Breast epithelium (tissue), 4 donors: ENCODE results near the gene NEGR1. TPM values are rescaled to one million over a fixed set of nuclear protein-coding genes. Genes with fewer than 3 reads are reported as not detected.

ENCODE experiments used
- DNase-seq, 2 donors: peaks; one replicate each; pipeline ENCODE4 v3.0.0-alpha.2; 2019; ENCODE audit warnings: low spot score in 2 of 2
- H3K27ac ChIP-seq, 2 donors: fragments of 200-600 bp; sonication (generic) in 1 of 2; one replicate each; pipeline ENCODE4 v1.5.1; 2016 to 2019; ENCODE audit warnings: mild to moderate bottlenecking in 1 of 2
- H3K27me3 ChIP-seq, 2 donors: fragments of 200-600 bp; sonication (generic) in 1 of 2; one replicate each; pipeline versions ENCODE4 v1.5.1 to v1.6.0; 2017 to 2019; ENCODE audit warnings: control low read depth in 1 of 2, mild to moderate bottlenecking in 1 of 2
- H3K36me3 ChIP-seq: fragments of 200-600 bp; one replicate; pipeline ENCODE4 v1.5.1; 2019
- H3K4me1 ChIP-seq, 2 donors: fragments of 200-600 bp; sonication (generic); one replicate each; pipeline ENCODE4 v1.5.1; 2016 to 2019; ENCODE audit warnings: control low read depth in 1 of 2
- H3K4me3 ChIP-seq, 3 donors: fragments of 200-600 bp; sonication (generic); 1 replicate in 2 of 3; 2 replicates in 1 of 3; pipeline ENCODE4 v1.5.1; 2016 to 2019; ENCODE audit warnings: mild to moderate bottlenecking in 3 of 3, moderate library complexity in 2 of 3
- H3K9me3 ChIP-seq, 2 donors: fragments of 200-600 bp; sonication (generic) in 1 of 2; one replicate each; pipeline ENCODE4 v1.5.1; 2016 to 2019; ENCODE audit warnings: control low read depth in 1 of 2
- CTCF ChIP-seq, 3 donors: fragments of 450-650 bp; IDR thresholded peaks; one replicate each; pipeline ENCODE4 v1.5.1; 2016 to 2017; ENCODE audit warnings: antibody characterized with exemption in 3 of 3, mild to moderate bottlenecking in 3 of 3, moderate library complexity in 3 of 3
- POLR2A ChIP-seq: fragments of 450-650 bp; IDR thresholded peaks from one replicate; pipeline ENCODE4 v1.6.1; 2016; ENCODE audit warnings: antibody characterized with exemption, mild to moderate bottlenecking, moderate library complexity
- POLR2AphosphoS5 ChIP-seq, 3 donors: sonication (generic); formaldehyde crosslinking; IDR thresholded peaks; one replicate each; pipeline ENCODE4 v1.6.1; 2017; ENCODE audit warnings: antibody characterized with exemption in 3 of 3
- intact Hi-C: fragments of 100-400 bp; cut with DNase I; formaldehyde crosslinking; loops from one replicate; pipeline ENCODE4 v1.15.1; 2023; ENCODE audit warnings: low total_unique reads
- total RNA-seq, 3 donors: library from RNA; depleted of rRNA; stranded (reverse); fragments of >200 nt; gene quantifications; one replicate each; pipeline ENCODE4 v1.1.0, GENCODE V29; 2016

NEGR1 gene
- total RNA-seq, 3 donors from 2014 or later = 5.6 to 33.3 (median 7.9) TPM

DNA sequence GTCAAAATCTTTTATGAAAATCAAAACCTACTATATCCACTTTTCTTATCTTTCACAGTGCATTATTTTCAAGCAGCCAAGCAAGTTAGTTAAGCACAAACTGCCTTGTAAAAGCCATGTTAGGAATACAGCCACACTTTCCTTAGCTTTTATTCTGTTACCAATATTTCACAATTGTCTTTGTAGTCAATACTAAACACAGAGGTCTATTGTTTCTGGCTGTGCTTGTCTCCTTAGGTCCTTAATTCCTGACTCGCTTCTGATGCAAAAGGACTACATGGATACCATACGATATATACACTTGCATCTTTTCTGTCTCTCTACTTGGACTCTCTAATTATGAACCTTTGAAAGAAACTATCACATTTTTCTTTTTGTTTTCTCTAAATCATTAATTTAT, 331.8 kb downstream of the NEGR1 start:
- Histone ChIP-seq H3K4me1 (no peaks in the 10 kb centered on the region), H3K36me3 (no peaks in the 10 kb centered on the region), H3K27ac (no peak overlapping the region), H3K4me3 (no peak overlapping the region), H3K27me3 (no peaks in the 10 kb centered on the region), H3K9me3 (no peaks in the 10 kb centered on the region)
- intact Hi-C loops = no loop called here
- no peak for DNase-seq
- TF ChIP-seq CTCF (IDR thresholded peaks at IDR 0.05) (no peak), POLR2AphosphoS5 (IDR thresholded peaks at IDR 0.05) (no peak), POLR2A (no peak)

DNA sequence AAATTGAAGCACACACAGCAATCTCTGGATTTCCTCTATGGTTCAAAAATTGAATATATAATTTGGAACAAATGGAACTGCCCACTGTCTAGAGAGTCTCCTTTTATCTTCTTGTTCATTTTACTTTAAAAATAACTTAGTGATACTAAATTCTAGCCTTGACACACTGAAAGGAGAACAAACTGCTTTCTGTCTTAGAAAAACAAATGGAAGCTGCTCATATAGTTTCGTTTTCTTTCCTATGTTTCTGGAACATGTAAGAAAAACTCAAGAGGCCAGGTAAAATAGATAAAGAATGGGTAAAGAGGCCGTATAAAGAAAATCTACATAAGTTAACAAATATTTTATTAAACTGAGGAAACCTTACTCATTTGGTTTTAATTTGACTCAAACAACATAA, 332.7 kb downstream of the NEGR1 start:
- no peaks in the 10 kb centered on the region for H3K4me1 ChIP-seq
- H3K9me3 ChIP-seq = no peaks in the 10 kb centered on the region
- H3K27ac ChIP-seq = no peak overlapping the region
- H3K27me3 ChIP-seq = no peaks in the 10 kb centered on the region
- no peak overlapping the region for H3K4me3 ChIP-seq
- no peak for DNase-seq
- intact Hi-C loops = no loop called here
- TF ChIP-seq POLR2AphosphoS5 (IDR thresholded peaks at IDR 0.05) = no peak
- no peaks in the 10 kb centered on the region for H3K36me3 ChIP-seq

GRCh38 chr1:71948561-71948960, 333.8 kb downstream of the NEGR1 start:
- Histone ChIP-seq H3K27me3 (no peaks in the 10 kb centered on the region), H3K4me3 (no peak overlapping the region), H3K4me1 (no peaks in the 10 kb centered on the region), H3K27ac (no peak overlapping the region), H3K36me3 (no peaks in the 10 kb centered on the region), H3K9me3 (no peaks in the 10 kb centered on the region)
- no peak for DNase-seq
- TF ChIP-seq POLR2A (no peak), CTCF (IDR thresholded peaks at IDR 0.05) (no peak), POLR2AphosphoS5 (IDR thresholded peaks at IDR 0.05) (no peak)
- intact Hi-C loops = no loop called here

DNA sequence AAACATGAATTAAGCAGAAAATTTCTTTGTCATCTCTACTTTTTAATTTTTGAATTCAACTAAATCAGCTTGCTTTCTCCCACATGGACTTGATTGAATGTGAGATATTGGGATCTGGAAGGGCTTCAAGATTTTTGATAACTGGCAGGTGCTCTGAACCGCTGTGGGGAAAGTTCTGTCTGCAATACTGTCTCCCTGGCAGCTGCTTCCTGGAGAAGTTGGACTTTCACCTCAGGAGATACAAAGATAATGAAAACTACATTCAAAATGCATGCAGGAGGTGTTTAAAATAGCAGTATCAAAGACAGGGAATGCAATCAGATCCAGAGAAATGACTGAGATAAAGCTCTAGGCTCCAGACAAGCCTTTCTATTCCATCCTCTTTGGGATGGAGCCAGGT, 338.3 kb downstream of the NEGR1 start:
- DNase-seq = no peak
- Histone ChIP-seq H3K9me3 (no peaks in the 10 kb centered on the region), H3K27ac (no peak overlapping the region), H3K4me1 (no peaks in the 10 kb centered on the region), H3K4me3 (no peak overlapping the region), H3K27me3 (no peaks in the 10 kb centered on the region), H3K36me3 (no peaks in the 10 kb centered on the region)
- TF ChIP-seq POLR2AphosphoS5 (IDR thresholded peaks at IDR 0.05) (no peak), POLR2A (no peak), CTCF (IDR thresholded peaks at IDR 0.05) (no peak)
- intact Hi-C loops = no loop called here

GRCh38 chr1:71940261-71940660, 342.1 kb downstream of the NEGR1 start:
- TF ChIP-seq CTCF (IDR thresholded peaks at IDR 0.05) (no peak), POLR2AphosphoS5 (IDR thresholded peaks at IDR 0.05) (no peak), POLR2A (no peak)

GRCh38 chr1:71930511-71930910, 351.8 kb downstream of the NEGR1 start:
- DNase-seq = no peak
- Histone ChIP-seq H3K27me3 (no peaks in the 10 kb centered on the region), H3K27ac (no peak overlapping the region), H3K4me1 (no peaks in the 10 kb centered on the region), H3K36me3 (no peaks in the 10 kb centered on the region), H3K9me3 (no peaks in the 10 kb centered on the region), H3K4me3 (no peak overlapping the region)
- intact Hi-C loops = no loop called here
- TF ChIP-seq CTCF (IDR thresholded peaks at IDR 0.05) (no peak), POLR2AphosphoS5 (IDR thresholded peaks at IDR 0.05) (no peak), POLR2A (no peak)

More at GRCh38 chr1:71940261-71940660, 342.1 kb downstream of the NEGR1 start:
- Histone ChIP-seq H3K4me1 (no peaks in the 10 kb centered on the region), H3K9me3 (no peaks in the 10 kb centered on the region), H3K36me3 (no peaks in the 10 kb centered on the region), H3K4me3 (no peak overlapping the region), H3K27me3 (no peaks in the 10 kb centered on the region), H3K27ac (no peak overlapping the region)
- no peak for DNase-seq
- intact Hi-C loops = no loop called here
